Measurements from ENCODE around the gene LEKR1.
"Not testable (repeated sequence)": the region's sequence is repeated elsewhere in the genome, so short reads cannot be mapped to it uniquely, and the experiment has no call there.

Gene LEKR1

GRCh38 chr3:156826144-156826895 is at the start of gene LEKR1:
Gene LEKR1 (plus strand): TSS chr3:156826353. CDS start chr3:156829330, 2,977 bp downstream.
- DNase-seq: peak; percentile 88

- no peak for DNase-seq
Observed at GRCh38 chr3:156776871-156777270, 49.3 kb upstream of the LEKR1 start.

- DNase-seq: no peak
Observed at GRCh38 chr3:156781310-156782230, 44.6 kb upstream of the LEKR1 start.

- no peak for DNase-seq
Observed at GRCh38 chr3:156782319-156782718, 43.8 kb upstream of the LEKR1 start.

- DNase-seq: no peak
Observed at GRCh38 chr3:156782921-156783320, 43.2 kb upstream of the LEKR1 start.

- no peak for DNase-seq
Observed at GRCh38 chr3:156787001-156787400, 39.2 kb upstream of the LEKR1 start.

GRCh38 chr3:156787926-156788663 is 38.1 kb upstream of the LEKR1 start:
- DNase-seq: peak; percentile 62

GRCh38 chr3:156788846-156789245 is 37.3 kb upstream of the LEKR1 start:
- no peak for DNase-seq

GRCh38 chr3:156790156-156790555 is 36.0 kb upstream of the LEKR1 start:
- no peak for DNase-seq

GRCh38 chr3:156792114-156792513 is 34.0 kb upstream of the LEKR1 start:
- no peak for DNase-seq

GRCh38 chr3:156792536-156792935 is 33.6 kb upstream of the LEKR1 start:
- DNase-seq: no peak

GRCh38 chr3:156792945-156793344 is 33.2 kb upstream of the LEKR1 start:
- DNase-seq: no peak

- no peak for DNase-seq
Observed at GRCh38 chr3:156793400-156793799, 32.8 kb upstream of the LEKR1 start.

GRCh38 chr3:156793851-156794250 is 32.3 kb upstream of the LEKR1 start:
- no peak for DNase-seq

- DNase-seq: no peak
Observed at GRCh38 chr3:156795890-156796481, 30.2 kb upstream of the LEKR1 start.

- no peak for DNase-seq
Observed at GRCh38 chr3:156797368-156797767, 28.8 kb upstream of the LEKR1 start.

GRCh38 chr3:156800287-156800686 is 25.9 kb upstream of the LEKR1 start:
- DNase-seq: not testable (repeated sequence)

GRCh38 chr3:156801746-156802145 is 24.4 kb upstream of the LEKR1 start:
- DNase-seq: no peak

GRCh38 chr3:156802821-156803606 is 23.1 kb upstream of the LEKR1 start:
- DNase-seq: no peak

GRCh38 chr3:156803952-156804741 is 22.0 kb upstream of the LEKR1 start:
- no peak for DNase-seq

GRCh38 chr3:156806698-156807097 is 19.5 kb upstream of the LEKR1 start:
- DNase-seq: no peak
